Activated CD8-positive, alpha-beta memory T cell treated with anti-CD3 and anti-CD28 coated beads, Interleukin-2, amount 50 U/mL, for 4 hours (primary cell): ENCODE measurements around the gene PDLIM7.
A peak's percentile ranks its signal among the peaks of the same experiment; 100 is the strongest.

Source experiments
- DNase-seq: peaks from one replicate; pipeline ENCODE4 v3.0.0-alpha.2; 2020

The PDLIM7 gene

DNA sequence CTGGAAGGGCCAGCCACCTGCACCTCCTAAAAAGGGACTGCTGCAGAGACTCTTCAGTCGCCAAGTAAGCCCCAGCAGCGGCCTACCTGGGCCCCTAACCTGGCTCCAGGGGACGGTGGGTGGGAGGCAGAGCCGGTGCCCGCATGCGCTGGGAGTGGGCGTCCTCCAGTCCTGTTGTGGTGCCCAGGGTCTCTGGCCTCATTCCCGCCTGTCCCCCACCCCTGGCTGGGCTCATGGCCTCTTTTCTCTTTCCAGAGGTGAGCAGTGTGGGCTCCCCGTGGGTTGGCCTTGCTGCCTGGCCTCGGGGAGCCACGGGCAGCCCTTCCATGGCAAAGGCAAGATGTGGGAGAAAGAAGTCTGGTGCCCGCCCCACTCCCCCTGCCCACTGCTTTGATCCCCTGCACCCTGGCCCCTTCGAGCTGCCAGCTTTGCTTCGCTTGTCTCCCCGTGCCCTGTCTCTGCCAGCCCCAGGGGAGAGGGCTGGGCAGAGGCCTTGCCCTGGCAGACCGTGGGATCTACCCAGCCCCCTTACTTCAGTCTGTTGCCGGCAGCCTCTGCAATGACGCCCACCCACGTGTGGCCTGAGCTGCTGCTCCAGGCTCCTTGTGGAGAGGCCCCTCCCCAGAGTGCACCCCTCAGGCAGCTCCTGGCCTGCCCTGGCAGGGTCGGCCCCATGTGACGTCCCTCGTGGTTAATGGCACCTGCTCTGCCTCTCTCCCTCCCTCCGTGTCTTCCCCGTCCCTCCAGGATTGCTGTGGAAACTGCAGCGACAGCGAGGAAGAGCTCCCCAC is 56.2 kb downstream of the PDLIM7 start:
- DNase-seq: no peak

GRCh38 chr5:177440211-177440989 is 57.0 kb downstream of the PDLIM7 start:
- DNase-seq: no peak

- no peak for DNase-seq
Measured at GRCh38 chr5:177439518-177440053, 57.8 kb downstream of the PDLIM7 start.

- DNase-seq: no peak
Measured at GRCh38 chr5:177438468-177438867, 58.9 kb downstream of the PDLIM7 start.

DNA sequence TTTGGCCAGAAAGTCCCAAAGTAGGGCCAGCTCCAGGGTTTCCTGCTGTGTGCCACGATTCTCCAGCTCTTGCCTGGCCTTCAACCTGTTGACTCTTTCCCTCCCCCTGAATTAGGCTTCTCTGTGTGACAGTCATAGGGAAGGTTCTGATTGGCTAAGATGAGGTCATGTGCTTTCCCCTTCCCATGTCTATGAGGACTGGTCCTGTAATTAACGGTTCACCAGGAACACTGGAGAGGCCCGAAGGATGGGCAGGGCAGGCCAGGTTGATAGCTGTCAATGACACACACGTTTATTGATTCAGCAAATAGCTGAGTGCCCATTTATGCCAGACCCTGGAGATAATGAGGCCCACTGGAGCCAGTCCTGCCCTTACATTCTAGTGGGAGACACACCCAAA is 59.8 kb downstream of the PDLIM7 start:
- DNase-seq: no peak

DNA sequence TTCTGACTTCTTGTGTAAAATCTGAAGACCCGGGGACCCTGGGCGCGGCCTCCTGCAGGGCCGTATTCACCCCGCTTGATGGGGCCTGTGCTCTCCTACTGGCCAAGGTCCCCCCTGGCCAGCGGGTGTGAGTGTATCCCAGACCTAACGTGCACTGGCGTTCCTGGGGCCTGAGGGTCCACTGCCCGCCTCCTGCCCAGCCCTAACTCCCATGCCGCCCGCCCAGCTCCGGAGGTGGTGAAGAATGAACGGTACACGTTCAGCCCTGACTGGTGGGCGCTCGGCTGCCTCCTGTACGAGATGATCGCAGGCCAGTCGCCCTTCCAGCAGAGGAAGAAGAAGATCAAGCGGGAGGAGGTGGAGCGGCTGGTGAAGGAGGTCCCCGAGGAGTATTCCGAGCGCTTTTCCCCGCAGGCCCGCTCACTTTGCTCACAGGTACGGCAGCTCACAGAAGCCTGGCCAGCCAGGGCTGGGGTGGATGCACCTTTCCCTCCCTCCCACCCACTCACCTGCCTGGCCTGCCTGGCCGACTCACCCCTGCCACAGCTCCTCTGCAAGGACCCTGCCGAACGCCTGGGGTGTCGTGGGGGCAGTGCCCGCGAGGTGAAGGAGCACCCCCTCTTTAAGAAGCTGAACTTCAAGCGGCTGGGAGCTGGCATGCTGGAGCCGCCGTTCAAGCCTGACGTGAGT is 61.4 kb downstream of the PDLIM7 start:
- no peak for DNase-seq

GRCh38 chr5:177434942-177435738 is 62.3 kb downstream of the PDLIM7 start:
- DNase-seq: no peak

DNA sequence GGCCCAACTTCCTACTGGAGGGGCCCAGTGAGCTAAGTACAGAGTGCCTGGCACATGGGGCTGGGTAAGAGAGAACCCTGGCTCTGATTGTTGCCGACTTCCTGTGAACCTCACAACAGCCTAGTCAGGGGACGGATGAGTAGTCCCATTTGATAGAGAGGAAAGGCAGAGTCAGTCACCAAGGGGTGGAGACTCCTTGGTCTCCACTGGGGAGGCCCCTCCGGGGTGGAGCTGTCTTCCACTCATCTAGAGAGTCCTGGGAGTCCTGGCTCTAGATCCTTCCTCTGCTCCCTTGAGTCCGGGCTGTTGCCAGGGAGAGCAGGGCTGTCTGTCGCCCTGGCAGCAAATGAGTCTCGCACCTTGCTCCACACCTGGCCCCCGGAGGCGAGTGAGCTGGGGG is 63.0 kb downstream of the PDLIM7 start:
- DNase-seq: peak; percentile 45

DNA sequence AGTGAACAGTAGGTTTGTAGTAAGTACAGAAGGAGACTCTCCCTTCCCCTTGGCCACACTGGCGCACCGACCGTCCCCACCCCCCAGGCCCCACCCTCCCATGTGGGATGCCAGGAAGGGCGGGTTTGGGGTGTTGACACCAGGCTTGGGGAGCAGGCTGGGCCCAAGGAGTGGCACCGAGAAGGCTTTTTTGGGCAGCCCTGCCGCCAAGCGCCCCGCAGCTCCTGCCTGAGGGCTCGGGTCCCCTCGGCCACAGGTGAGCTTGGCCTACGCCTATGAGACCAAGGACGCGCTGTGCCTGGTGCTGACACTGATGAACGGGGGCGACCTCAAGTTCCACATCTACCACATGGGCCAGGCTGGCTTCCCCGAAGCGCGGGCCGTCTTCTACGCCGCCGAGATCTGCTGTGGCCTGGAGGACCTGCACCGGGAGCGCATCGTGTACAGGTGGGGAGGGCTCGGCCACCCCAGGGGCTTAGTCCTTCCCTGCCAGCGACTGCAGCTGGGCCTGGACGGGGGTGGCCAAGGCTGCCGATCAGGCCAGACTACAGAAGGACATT is 63.7 kb downstream of the PDLIM7 start:
- DNase-seq: no peak
